ENCODE measurements around the gene CACNA1G. TPM values are rescaled to one million over a fixed set of nuclear protein-coding genes. Genes with fewer than 3 reads are reported as not detected.

CACNA1G gene
- total and polyA plus RNA-seq, 9 of the 15 experiments (the other 6 are each of a cell fraction or from before 2014, with no cell fraction given): 0.01 TPM; not detected in 8

GRCh38 chr17:50634224-50634914 lies 73.9 kb downstream of the CACNA1G start, which contains the start of gene ABCC3:
TSS of gene ABCC3 (plus strand) at chr17:50634881. CDS start at chr17:50634937, 56 bp downstream.
- no peak within 1 kb of the TSS for H2AFZ ChIP-seq (ENCODE audit: low read depth, low read length)
- FAIRE-seq (no peak), DNase-seq (ENCODE audit: extremely low read depth in 1 of 4, low spot score in 3 of 4) (no peak), ATAC-seq (no peak)
- peaks cover 15 to 66% of the 10 kb centered on the region in 2 experiments; a peak in 4 of 5 replicates for H3K27me3 ChIP-seq (ENCODE audit: control insufficient read depth in 2 of 2, insufficient read depth in 2 of 2, low read length in 2 of 2)
- no TSS peak for BruUV-seq (replicated peaks)
- peaks cover 0 to 23% of the 10 kb centered on the region in 2 experiments; a peak in 4 of 5 replicates for H3K4me1 ChIP-seq (replicated peaks in 1 of 2; ENCODE audit: control insufficient read depth in 2 of 2, insufficient read depth in 2 of 2, low read length in 2 of 2)
- H4K20me1 ChIP-seq (replicated peaks; ENCODE audit: control insufficient read depth, insufficient read depth, low read length): no peaks in the 10 kb centered on the region
- WGBS (ENCODE audit: insufficient coverage, low coverage, missing lambda C conversion rate): 9% methylated on average over 24 of the region's 48 CpGs
- no peaks in the 10 kb centered on the region for H3K9me3 ChIP-seq (replicated peaks; ENCODE audit: control insufficient read depth, insufficient read depth, low read depth, low read length)
- no peak within 1 kb of the TSS for H3K4me3 ChIP-seq
- in situ Hi-C loops (cut with MboI): no loop called here
- H3K36me3 ChIP-seq (ENCODE audit: control insufficient read depth, insufficient read depth, low read length): no peaks in the 10 kb centered on the region
- TF ChIP-seq BHLHE40 (IDR thresholded peaks at IDR 0.05; ENCODE audit: low read length) (0 out of 2 replicates have a peak, but pooled peaks have one; percentile 35), ZNF232 (CRISPR knock-in tag; IDR thresholded peaks at IDR 0.05) (no peak), FOSL1 (tag; conservative IDR thresholded peaks at IDR 0.05) (0 out of 2 replicates have a peak, but pooled peaks have one; percentile 14), CREB1 (IDR thresholded peaks at IDR 0.05) (no peak), CREB1 (CRISPR knock-in tag; IDR thresholded peaks at IDR 0.05) (no peak), HNRNPLL (IDR thresholded peaks at IDR 0.05; ENCODE audit: low read depth, low read length, poor library complexity, severe bottlenecking) (no peak), MAZ (CRISPR knock-in tag; conservative IDR thresholded peaks at IDR 0.05 in 1 of 2, IDR thresholded peaks at IDR 0.05 in 1 of 2) (no peak), CXXC5 (CRISPR knock-in tag; IDR thresholded peaks at IDR 0.05) (no peak), ESRRA (IDR thresholded peaks at IDR 0.05; ENCODE audit: borderline replicate concordance, low read depth) (peak; percentile 64; the same call in 1 of the 2 replicates), NFRKB (IDR thresholded peaks at IDR 0.05; ENCODE audit: low read depth) (no peak)
- TF ChIP-seq, protein P1, sequence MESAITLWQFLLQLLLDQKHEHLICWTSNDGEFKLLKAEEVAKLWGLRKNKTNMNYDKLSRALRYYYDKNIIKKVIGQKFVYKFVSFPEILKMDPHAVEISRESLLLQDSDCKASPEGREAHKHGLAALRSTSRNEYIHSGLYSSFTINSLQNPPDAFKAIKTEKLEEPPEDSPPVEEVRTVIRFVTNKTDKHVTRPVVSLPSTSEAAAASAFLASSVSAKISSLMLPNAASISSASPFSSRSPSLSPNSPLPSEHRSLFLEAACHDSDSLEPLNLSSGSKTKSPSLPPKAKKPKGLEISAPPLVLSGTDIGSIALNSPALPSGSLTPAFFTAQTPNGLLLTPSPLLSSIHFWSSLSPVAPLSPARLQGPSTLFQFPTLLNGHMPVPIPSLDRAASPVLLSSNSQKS (CRISPR knock-in tag; IDR thresholded peaks at IDR 0.05): no peak
- TF ChIP-seq, protein P2, sequence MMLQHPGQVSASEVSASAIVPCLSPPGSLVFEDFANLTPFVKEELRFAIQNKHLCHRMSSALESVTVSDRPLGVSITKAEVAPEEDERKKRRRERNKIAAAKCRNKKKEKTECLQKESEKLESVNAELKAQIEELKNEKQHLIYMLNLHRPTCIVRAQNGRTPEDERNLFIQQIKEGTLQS (IDR thresholded peaks at IDR 0.05): 0 out of 2 replicates have a peak, but pooled peaks have one; percentile 19
- TF ChIP-seq, protein P2 (CRISPR knock-in tag; conservative IDR thresholded peaks at IDR 0.05): no peak
- H3K27ac ChIP-seq (ENCODE audit: extremely low read depth, low read depth, low read length): no peak within 1 kb of the TSS
- intact Hi-C loops (cut with micrococcal nuclease): no loop called here
- H3K4me2 ChIP-seq (ENCODE audit: insufficient read depth, low read length): no peak within 1 kb of the TSS
- no peaks in the 10 kb centered on the region for H3K9me1 ChIP-seq (ENCODE audit: control insufficient read depth, insufficient read depth, low read length)
- POLR2A ChIA-PET: no interaction called here
- H3K79me2 ChIP-seq (ENCODE audit: control insufficient read depth, insufficient read depth, low read length): no peaks in the 10 kb centered on the region
- H3K9ac ChIP-seq (ENCODE audit: insufficient read depth in 1 of 2, low read depth in 2 of 2, low read length in 2 of 2): no peak within 1 kb of the TSS
- CTCF ChIA-PET (ENCODE audit: low intra/inter-chr PET ratio): no interaction called here
